ENCODE measurements around the gene KCNQ1OT1.
A peak's percentile ranks its signal among the peaks of the same experiment; 100 is the strongest.

KCNQ1OT1 gene

DNA sequence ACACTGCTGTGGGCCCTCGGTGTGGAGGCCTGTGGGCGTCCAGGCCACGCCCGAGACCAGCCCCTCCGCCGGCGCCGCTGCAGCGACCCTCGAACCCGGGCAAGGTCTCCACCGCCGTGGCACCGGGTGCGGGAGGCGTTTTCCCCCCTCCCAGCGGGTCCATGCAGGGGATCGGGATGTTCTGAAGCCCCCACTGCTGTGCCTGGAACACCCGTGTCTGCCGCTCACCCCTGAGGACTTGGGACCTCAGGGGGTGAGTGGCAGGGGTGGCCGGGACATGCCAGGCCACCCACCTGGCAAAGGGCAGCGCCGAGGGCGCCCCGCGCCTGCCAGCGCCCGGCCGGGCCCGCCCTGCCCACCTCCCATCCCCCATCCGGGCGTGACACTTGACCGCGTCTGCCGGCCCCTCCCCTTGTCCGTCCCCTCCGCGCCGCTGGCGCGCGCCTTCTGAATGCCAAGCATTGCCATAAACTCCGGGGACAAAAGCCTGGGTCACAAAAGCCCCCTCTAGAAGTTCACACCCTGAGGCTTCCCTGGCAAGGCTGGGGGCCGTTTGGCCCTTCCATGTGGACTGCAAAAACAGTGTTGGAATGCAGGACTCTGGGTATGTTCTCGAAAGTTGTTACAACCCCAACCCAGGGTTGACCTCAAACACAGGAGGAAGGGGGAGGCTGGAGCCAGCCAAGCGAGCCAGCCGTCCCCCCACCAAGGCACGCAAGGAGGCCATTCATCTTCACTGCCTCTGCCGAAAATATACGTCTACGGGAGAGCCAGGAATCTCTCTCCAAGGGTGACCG is 819 bp upstream of the KCNQ1OT1 start:
- DNase-seq = no peak

DNA sequence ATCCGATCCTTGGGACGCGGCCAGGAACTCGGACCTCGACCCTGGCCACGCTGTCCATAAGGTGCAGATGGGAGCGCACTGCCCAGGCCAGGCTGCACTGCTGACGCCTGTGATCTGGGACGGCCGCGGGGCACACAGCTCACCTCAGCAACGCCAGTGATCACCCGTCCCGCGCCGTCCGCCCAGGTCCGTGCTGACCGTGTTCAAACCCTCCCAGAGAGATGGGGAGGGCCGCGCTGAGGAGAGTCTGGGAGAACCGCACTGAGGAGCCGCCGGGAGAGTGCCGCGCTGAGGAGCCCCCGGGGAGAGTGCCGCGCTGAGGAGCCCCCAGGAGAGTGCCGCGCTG is 636 bp downstream of the KCNQ1OT1 start:
- no peak for DNase-seq

DNA sequence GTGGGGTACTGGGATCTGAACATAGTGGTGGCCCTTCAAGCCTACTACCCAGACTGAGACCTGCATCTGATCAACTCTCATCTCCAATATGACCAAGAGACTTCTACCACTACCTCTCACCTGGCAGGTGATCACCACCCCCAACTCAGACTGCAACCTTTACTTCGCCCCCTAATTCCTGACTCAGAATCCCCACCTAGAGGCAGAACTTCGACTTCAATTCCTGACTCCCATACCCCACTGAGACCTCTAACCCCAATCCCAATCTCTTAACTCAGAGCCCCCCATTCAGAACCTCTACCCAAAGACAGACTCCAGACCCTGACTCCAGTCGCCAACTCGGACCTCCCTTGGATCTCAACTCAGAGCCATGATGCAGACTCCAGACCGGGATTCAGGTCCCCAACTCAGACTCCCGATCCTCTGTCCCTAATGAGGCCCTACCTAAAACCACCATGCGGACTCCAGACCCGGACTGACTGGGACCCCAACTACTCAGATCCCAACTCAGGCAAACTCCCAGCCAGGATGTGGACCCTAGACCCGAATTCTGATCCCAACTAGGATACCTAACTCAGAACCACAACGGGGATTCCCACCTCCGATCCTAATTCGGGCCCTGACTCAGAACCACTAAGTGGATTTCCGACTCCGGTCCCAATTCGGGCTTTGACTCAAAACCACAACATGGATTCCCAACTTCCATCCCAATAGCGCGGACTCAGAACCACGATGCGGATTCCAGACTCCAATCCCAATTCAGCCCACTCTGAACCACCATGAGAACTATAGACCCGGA is 1.2 kb downstream of the KCNQ1OT1 start:
- no peak for DNase-seq

DNA sequence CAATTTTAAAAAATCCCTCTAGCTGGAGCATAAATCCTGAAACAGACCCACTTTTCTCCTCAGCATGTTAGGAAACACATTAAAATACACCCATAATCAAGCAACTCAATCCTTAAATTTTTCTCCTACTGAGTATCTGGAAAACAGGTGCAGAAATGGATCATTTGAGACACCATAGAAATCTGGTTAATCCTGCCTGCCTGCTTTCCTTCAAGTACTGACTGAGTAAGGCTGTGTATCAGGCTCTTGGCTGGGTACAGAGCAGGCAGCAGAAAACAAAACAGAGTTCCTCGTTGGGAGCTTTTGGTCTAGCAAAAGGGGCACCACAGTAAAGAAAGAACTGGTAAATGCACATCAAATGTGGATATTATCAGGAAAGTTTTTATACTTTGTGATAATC is 1.9 kb downstream of the KCNQ1OT1 start:
- no peak for DNase-seq

DNA sequence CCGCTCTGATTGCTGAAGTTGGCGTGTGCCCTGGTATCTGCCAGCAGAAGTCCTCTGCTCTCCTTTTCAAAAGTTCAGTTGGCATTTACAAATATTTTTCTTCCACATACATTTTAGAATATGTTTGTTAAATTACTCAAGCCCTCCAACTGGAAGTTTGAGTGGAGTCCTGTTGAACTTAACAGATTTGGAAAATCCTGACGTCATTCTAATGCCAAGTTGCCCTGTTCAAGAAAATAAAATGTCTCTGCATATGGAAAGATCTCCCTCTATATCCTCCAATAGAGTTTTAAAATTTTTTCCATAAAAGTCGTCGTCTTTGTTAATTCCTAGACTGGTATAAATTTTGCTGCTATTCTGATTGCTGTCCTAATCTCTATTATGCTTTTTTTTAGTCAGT is 3.3 kb downstream of the KCNQ1OT1 start:
- no peak for DNase-seq

DNA sequence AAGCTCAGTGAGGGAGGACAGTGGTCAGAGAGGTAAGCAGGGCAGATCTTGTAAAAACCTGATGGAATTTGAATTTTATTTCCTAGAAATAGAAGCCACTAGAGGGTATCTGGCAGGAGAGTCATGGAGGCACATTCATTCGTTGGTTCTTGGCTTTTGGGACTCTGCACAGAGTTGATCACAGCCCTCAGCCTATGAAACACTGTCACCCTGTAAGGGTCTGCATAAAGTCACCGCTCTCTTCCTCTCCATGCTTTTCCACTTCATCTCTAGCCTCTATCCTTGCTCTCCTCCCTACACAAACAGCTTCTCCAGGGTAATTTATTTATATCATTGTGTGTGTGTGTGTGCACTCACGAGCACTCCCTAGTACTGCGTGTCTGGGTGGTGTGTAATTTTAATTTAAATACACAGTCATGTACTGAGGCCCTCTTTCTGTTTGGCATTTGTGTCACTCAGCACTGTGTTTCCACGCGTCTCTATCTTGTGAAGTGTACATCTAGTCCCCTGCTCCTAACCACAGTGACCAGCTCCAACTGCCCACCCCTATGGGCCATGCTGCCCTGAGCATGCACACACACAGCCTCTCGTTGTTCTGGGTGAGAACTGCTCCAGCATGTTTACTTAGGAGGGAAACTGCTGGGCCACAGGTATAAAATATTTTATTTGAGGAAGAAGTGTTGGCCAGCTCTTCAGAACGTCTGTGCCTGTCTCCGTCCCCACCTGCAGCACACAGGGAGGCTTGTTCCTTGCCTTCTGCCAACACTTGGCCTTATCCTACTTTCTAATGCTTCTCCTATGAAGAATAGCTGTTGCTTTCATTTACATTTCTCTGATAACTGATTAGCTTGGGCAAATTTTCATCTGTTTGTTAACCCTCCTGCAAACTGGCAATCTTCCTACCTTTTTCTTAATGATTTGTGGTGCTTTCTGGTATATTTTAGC is 4.5 kb downstream of the KCNQ1OT1 start:
- no peak for DNase-seq

DNA sequence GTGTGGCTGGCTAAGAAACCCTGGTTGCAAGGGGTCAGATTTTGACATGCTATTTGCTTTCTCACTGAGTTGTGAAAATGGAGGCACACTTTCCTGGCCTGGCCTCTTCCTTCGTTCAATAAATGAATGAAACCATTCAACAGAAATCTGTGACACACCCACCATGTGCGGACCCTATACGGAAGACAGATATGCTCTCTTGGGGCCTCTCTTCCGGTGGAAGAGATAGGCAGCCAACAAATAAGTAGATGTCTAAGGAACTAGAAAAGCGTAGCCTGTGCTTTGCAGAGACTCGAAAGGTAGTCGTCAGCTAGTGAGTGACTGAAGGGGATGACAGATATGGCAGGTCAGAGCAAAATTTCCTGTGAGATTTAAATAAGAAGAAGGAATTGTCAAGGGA is 5.3 kb downstream of the KCNQ1OT1 start:
- DNase-seq = no peak

DNA sequence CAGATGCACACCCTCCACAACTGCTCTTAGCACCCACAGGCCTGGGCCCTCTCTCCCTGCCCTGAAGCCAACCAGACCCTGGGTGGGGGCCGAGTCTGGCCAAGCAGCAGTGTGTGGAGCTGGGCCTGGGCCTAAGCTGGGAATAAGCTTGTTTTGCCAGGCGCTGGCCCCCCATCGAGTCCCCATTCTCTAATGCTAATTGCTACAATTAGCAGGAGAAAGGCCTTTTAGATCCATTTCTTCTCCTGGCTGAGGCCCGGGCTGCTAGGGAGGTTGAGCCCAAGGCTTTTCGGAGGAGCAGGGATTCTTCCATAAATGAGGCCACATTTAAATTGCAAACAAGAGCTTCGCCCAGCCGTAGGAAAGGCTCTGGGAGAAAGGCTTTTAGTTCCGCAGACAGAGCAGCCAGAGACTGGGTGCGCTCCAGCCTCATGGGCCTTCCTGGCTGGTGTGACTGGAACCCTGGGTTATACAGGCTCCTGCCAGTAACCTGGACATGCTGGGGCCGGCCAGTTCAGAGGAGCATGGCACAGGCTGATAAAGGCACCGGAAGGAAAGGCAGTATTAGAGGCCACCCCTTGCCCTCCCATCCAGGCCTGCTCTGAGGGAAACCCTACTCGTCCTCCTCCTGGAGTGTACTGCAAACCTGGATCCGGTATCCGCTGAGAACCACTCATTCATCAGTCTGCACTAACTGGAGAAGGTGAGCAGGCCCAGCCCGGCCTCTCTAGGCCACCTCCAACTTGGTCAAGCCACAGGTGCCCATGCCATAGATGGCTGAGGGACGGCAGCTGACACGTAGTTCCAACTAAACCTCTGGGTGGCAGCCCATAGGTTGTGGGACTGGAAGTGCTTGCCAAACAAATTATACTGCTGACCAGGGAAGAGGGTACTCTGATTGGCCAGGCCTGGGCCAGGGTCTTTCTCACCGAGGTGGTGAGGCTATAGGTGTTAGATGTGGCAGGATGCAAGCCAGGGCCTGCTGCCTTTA is 6.2 kb downstream of the KCNQ1OT1 start:
- DNase-seq = peak; percentile 79

DNA sequence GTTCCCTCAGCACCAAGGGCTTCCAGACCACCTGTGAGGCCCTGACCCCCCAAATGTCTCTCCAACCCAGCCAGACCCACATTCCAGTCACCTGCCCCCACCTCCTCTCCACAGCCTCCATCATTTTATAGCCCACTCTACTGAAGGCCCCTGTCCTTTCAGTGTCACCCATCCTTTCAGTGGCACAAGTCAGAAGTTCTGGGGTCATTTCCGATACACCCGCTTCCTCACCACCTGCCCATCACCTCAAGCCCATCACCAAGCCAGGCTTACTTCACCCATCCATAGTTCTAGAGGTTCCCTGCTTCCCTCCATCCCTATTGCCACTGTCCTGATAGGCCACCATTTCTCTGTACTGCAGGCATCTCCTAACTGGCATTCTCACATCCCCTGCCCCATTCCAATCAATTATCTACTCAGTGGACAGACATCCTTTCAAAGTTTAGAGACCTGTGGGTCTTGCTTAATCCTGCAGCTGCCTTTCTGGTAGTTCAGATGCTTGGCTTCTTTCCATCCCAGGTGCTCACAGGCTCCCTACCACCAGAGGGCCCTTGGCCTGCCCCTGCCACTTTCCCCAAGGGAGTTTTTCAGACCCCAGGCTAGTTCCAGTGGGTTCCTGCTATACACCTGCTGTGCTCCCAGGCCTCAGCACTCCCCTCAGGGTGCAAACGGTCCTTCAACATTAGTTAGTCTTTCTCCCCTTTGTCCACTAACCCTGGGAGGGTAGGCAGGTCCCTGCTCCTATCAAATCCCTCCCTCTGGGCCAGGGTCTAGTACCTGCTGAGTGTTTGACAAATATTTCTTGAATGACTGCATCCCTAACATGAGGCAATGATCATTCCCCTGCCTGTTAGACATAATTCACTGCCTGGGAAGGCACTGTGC is 7.6 kb downstream of the KCNQ1OT1 start:
- DNase-seq = peak; percentile 47

DNA sequence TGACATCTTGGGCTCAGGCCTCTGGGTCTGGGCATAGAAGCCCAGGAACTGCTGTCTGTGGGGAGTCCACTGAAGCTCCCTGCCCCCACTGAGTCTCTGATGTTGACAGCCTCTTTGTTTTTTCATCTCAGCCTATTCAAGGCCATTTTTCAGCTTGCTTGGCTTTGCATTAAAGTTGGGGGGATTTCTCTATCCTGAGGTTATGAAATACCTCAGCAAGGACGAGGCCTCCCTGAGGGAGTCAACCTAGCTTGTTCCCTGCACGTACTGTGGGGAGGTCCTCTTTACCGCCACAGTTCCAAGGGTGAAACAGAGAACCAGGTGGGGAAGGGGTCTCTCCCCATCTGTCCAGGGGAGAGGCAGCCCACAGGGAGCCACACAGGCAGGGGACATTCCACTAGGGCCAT is 8.4 kb downstream of the KCNQ1OT1 start:
- DNase-seq = no peak

DNA sequence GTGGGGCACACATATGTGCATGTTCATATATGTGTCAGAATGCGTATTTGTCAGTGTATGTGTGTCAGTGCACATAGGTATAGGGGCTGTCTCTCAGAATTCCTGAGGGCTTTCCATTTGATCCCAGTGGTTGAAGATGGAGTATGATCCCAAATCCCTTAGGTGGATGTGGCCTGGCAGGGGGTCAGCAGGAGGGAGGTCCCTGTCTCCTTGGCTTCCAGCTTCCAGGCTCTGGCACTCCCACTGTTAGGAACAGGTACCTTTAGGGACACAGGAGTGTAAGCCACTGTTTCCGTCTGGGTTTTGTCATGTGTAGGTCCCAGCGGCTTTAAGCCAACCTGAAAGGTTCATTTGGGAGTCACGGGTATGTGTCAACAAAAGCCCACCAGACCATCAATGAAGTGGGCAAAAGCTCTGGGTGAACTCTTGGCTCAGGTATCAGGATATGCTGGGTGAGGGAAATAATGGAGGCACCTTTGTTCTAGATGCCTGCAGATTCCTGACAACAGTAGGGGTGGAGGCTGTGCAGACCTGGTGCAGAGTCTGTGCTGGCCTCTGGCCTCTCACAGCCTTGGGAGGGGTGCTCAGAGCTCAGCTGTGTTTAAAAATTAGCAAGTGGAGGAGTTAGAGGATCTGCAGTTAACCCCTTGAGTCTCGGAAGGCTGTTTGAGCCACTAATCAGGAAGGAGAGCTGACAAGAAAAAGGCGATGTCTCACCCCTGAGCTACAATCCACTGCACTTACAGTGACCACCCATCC is 9.0 kb downstream of the KCNQ1OT1 start:
- no peak for DNase-seq

DNA sequence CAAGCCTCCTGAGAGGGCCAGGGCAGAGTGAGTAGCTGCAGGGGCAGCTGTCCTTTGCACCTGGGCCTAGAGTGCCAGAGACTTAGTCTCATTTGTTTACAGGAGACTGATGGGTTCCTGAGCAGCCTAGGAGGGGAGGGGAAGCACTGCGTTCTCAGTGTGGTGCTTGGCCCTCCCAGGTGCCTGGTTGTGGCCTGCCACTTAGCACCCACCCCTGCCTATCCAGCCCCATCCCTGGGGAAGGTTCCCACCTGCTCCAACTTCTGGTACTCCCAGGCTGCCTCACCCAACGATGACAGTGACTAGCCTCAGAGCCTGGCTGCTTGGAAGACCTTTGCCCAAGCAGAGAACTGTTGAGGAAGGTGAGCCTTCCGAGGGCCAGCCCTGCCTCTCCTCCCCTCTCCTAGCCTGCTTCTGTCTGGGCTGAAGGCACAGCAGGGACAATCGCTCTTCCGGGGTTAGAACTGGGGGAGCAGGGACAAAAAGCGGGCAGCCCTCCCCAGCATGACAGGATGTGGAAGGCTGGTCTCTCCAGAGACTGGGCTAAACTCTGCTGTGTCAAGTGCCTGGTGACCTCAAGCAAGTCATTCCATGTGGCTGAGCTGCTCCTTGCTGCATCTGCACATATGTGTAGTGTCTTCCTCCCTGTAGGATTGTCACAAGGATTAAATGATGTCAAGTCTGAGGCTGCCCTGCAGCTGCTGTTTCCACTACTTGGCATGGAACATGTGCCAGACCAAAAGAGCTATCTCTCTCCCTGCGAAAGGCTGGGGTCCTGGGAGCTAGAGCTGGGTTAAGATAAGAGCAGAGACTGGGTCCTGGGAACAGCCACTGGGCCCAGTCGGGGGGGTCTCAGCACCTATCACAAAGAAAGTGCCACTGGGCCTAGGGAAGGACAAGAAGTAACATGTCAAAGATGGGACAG is 9.9 kb downstream of the KCNQ1OT1 start:
- DNase-seq = no peak

DNA sequence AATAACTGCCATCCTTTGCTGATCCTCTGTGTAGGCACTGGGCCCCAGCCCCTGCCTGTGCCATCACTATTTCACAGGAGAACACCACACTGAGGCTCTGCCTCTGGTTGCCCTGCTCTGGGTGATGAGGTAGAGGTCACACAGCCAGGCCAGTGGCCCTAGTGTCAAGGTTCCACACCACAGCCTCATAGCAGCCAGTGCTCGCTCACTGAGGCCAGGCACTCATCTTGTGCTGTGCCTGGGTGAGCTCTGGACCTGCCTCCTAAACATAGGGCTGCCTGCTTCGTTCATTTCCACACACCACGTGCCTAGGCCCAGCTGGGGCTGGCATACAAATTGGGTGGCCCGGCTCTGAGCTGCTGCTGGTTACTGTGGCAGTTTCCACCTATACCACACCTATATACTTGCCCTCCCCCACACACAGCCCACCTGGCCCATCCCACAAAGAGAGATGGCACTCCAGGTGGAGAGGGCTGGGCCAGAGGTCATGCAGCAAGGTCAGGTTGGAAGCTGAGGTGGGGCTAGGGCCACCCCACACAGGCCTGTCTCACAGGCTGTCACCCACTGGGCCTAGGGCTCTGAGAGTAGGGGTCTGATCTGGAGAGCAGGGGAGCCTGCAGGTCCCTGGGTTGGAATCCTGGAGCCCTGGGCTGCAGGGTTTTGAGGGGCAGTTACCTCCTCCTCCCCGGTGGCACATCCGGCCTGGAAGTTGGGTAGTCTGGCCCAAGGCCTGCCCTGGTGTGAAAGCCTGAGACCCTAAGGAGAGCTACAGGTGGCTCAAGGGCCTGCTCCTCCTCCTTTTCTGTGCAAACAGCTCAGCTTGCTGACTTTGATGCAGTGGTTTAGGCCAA is 11.2 kb downstream of the KCNQ1OT1 start:
- DNase-seq = no peak

DNA sequence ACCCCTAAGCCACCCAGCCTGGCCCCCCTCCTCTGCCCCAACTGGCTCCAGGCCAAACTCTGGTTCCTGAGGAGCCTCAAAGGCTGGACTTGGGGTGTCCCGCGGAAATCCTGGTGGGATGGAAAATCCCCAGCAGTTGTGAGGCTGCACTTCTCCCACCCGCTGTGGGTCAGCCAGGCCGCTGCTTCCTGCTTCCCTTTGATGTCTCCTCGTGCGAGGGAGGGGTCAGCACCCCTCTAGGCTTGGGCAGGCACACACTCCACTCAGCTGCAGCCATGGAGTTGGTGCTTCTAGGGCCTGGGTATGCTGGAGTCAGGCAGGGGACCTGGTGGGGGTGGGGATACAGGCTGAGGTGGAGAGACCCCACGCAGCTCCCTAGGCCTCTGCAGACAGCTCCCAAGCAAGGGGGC is 12.0 kb downstream of the KCNQ1OT1 start:
- no peak for DNase-seq

DNA sequence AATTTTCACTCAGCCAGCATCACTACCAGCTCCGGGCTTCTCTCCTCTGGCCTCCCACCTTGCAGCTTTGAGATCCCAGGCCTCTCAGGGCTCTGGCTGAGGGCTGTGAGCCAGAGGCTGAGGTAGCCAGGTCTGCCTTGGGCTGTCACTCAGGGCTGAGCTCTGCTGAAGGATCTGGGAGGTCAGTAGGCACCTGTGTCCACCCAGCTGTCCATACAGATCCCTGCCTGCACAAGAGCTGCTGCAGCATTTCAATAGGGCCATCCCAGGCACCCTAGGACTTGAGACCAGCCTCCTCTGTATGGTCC is 12.6 kb downstream of the KCNQ1OT1 start:
- no peak for DNase-seq

DNA sequence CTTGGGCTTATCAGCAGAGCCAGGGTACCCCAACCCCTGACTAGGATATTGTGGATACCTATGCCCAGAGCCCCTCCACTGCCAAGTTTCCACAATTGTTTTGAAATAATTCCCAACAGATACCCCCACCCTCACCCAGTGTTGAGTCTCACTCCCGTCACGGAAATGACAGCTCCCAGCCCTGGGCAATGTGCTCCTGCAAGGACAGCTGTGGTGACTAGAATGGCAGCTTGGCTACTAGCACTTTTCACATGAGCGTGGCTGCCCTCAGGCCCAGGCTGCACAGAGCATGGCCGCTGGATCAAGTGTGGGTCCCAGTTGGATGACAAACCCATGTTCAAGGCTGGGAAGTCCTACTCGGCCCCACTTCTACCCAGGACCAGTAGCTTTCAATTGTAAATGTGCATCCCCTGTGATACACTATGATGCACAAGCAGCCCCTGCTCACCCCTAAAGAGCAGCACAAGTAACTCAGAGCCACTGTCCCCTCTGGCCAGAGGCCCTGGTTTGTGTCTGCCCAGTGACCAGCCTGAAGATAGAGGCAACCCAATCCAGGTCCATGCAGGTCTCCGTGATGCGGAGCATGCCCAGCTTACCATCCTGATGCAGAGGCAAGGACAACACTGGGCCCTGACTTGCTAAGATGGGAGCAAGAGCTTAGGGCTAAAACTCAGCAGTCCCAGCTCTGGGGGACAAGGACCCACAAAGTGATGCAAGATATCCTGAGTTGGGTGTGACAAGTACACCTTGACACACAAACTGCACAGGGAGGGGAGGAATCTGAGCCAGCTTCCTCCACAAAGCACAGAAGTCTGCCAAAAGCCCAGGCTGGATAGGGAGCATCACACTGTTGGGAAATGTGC is 13.2 kb downstream of the KCNQ1OT1 start:
- DNase-seq = no peak
